Neural cell (in vitro differentiated cells): ENCODE data around the gene FOXF2. TPM values are rescaled to one million over a fixed set of nuclear protein-coding genes. Genes with fewer than 3 reads are reported as not detected.

ENCODE experiments used
- H2AFZ ChIP-seq: fragments of 200-600, 300-800 bp; sonication (generic), shearing (Covaris generic); 2 replicates; pipeline ENCODE4 v1.6.0; 2014; ENCODE audit warnings: low read depth, mild to moderate bottlenecking, antibody characterized with exemption, low read length, moderate library complexity
- H3F3A ChIP-seq: fragments of 200-600 bp; shearing (Covaris generic); 2 replicates; pipeline ENCODE4 v1.6.1; 2016; ENCODE audit warnings: mild to moderate bottlenecking, moderate library complexity, mixed read lengths, antibody characterized with exemption, low read length; ENCODE audit not compliant: insufficient read depth, poor library complexity, severe bottlenecking
- H3K27ac ChIP-seq: fragments of 200-600, 300-800 bp; sonication (generic), shearing (Covaris generic); 2 replicates; pipeline ENCODE4 v1.5.1; 2014; ENCODE audit warnings: mild to moderate bottlenecking, low read length, moderate library complexity
- H3K27me3 ChIP-seq: fragments of 300-800, 200-600 bp; sonication (generic), shearing (Covaris generic); 2 replicates; pipeline ENCODE4 v1.6.0; 2014; ENCODE audit warnings: mild to moderate bottlenecking, low read depth, low read length, moderate library complexity; ENCODE audit not compliant: insufficient read depth
- H3K36me3 ChIP-seq: fragments of 300-800, 200-600 bp; sonication (generic), shearing (Covaris generic); 2 replicates; pipeline ENCODE4 v1.5.1; 2014; ENCODE audit warnings: mild to moderate bottlenecking, antibody characterized with exemption, low read length, moderate library complexity; ENCODE audit not compliant: insufficient read depth
- H3K4me2 ChIP-seq: fragments of 300-800, 200-600 bp; sonication (generic), shearing (Covaris generic); 2 replicates; pipeline ENCODE4 v1.6.0; 2014; ENCODE audit warnings: mild to moderate bottlenecking, low read length
- H3K4me3 ChIP-seq: fragments of 300-800, 200-600 bp; sonication (generic), shearing (Covaris generic); 2 replicates; pipeline ENCODE4 v1.5.1; 2014; ENCODE audit warnings: mild to moderate bottlenecking, low read length, moderate library complexity
- H3K79me2 ChIP-seq: fragments of 200-600 bp; shearing (Covaris generic); replicated peaks from 2 replicates; pipeline ENCODE4 v1.6.0; 2014; ENCODE audit warnings: mild to moderate bottlenecking, low read length, moderate library complexity; ENCODE audit not compliant: insufficient read depth
- H3K9ac ChIP-seq: fragments of 300-800, 200-600 bp; sonication (generic), shearing (Covaris generic); 2 replicates; pipeline ENCODE4 v1.6.1; 2016; ENCODE audit warnings: mild to moderate bottlenecking, low read length, mixed read lengths
- H3K9me2 ChIP-seq: fragments of 200-600 bp; shearing (Covaris generic); 2 replicates; pipeline ENCODE4 v1.6.1; 2016; ENCODE audit warnings: mild to moderate bottlenecking, low read length, mixed read lengths; ENCODE audit not compliant: insufficient read depth
- H3K9me3 ChIP-seq: fragments of 200-600, 300-800 bp; sonication (generic), shearing (Covaris generic); 2 replicates; pipeline ENCODE4 v1.6.1; 2016; ENCODE audit warnings: mild to moderate bottlenecking, mixed run types, low read length, moderate library complexity, mixed read lengths
- H4K20me1 ChIP-seq: fragments of 200-600 bp; shearing (Covaris generic); 2 replicates; pipeline ENCODE4 v1.6.1; 2016; ENCODE audit warnings: mild to moderate bottlenecking, mixed run types; ENCODE audit not compliant: insufficient read depth
- CTCF ChIP-seq: fragments of 450-650 bp; IDR thresholded peaks from 2 replicates; pipeline ENCODE4 v1.5.1; 2014; ENCODE audit warnings: antibody characterized with exemption, mild to moderate bottlenecking, moderate library complexity; ENCODE audit not compliant: poor library complexity, severe bottlenecking
- EP300 ChIP-seq: fragments of 450-650 bp; conservative IDR thresholded peaks from 2 replicates; pipeline ENCODE4 v1.6.1; 2014; ENCODE audit warnings: antibody characterized with exemption, mild to moderate bottlenecking, moderate library complexity; ENCODE audit not compliant: poor library complexity, severe bottlenecking
- EZH2 ChIP-seq: fragments of 200-600, 300-800 bp; shearing (Covaris generic), sonication (generic); IDR thresholded peaks from 2 replicates; pipeline ENCODE4 v1.6.1; 2014; ENCODE audit warnings: antibody characterized with exemption, low read length, borderline replicate concordance, mild to moderate bottlenecking; ENCODE audit not compliant: insufficient read depth, poor library complexity, severe bottlenecking
- MXI1 ChIP-seq: fragments of 450-650 bp; conservative IDR thresholded peaks from 2 replicates; pipeline ENCODE4 v1.6.1; 2014; ENCODE audit warnings: antibody characterized with exemption, mild to moderate bottlenecking; ENCODE audit not compliant: poor library complexity, severe bottlenecking
- POLR2AphosphoS5 ChIP-seq: IDR thresholded peaks from 2 replicates; pipeline ENCODE4 v1.6.1; 2012
- RAD21 ChIP-seq: fragments of 450-650 bp; conservative IDR thresholded peaks from 2 replicates; pipeline ENCODE4 v1.6.1; 2014; ENCODE audit warnings: antibody characterized with exemption, mild to moderate bottlenecking, moderate library complexity
- REST ChIP-seq: IDR thresholded peaks from 2 replicates; pipeline ENCODE4 v1.6.1; 2012; ENCODE audit warnings: borderline replicate concordance
- SMC3 ChIP-seq: fragments of 450-650 bp; conservative IDR thresholded peaks from 2 replicates; pipeline ENCODE4 v1.6.1; 2014; ENCODE audit warnings: antibody characterized with exemption, mild to moderate bottlenecking, moderate library complexity; ENCODE audit not compliant: poor library complexity
- TAF1 ChIP-seq: IDR thresholded peaks from 2 replicates; pipeline ENCODE4 v1.6.1; 2012; ENCODE audit warnings: low read depth
- polyA plus RNA-seq: library from polyadenylated mRNA; depleted of rRNA; stranded (reverse); fragments of >200 nt; gene quantifications from 2 replicates; pipeline ENCODE4 v1.2.3, GENCODE V29; 2014

The FOXF2 gene
- polyA plus RNA-seq, 1 donor from 2014 or later, result not detected

GRCh38 chr6:1382331-1382882 lies 7.0 kb upstream of the FOXF2 start:
- Histone ChIP-seq H3K9ac (no peak overlapping the region), H3K4me2 (no peak overlapping the region), H3K36me3 (no peaks in the 10 kb centered on the region), H3K9me2 (no peaks in the 10 kb centered on the region), H3K4me3 (peak overlapping the region; percentile 56), H3K79me2 (no peaks in the 10 kb centered on the region), H3F3A (no peaks in the 10 kb centered on the region), H3K27me3 (peaks cover 99% of the 10 kb centered on the region), H3K9me3 (no peaks in the 10 kb centered on the region), H2AFZ (no peak overlapping the region), H3K27ac (no peak overlapping the region), H4K20me1 (no peaks in the 10 kb centered on the region)
- TF ChIP-seq EP300 (no peak), EZH2 (no peak), POLR2AphosphoS5 (no peak), TAF1 (no peak), MXI1 (no peak), RAD21 (no peak), REST (no peak), CTCF (no peak), SMC3 (no peak)

GRCh38 chr6:1382883-1383728 lies 6.3 kb upstream of the FOXF2 start:
- no peaks in the 10 kb centered on the region for H3K79me2 ChIP-seq
- H3K4me3 ChIP-seq, result no peak overlapping the region
- TF ChIP-seq EZH2 (peak; percentile 77), MXI1 (no peak)
- no peak overlapping the region for H3K9ac ChIP-seq
- no peak overlapping the region for H3K4me2 ChIP-seq
- H3K36me3 ChIP-seq, result no peaks in the 10 kb centered on the region
- peaks cover 99% of the 10 kb centered on the region for H3K27me3 ChIP-seq
- H3F3A ChIP-seq, result no peaks in the 10 kb centered on the region
- no peak overlapping the region for H3K27ac ChIP-seq
- no peaks in the 10 kb centered on the region for H4K20me1 ChIP-seq
- no peaks in the 10 kb centered on the region for H3K9me2 ChIP-seq
- no peak overlapping the region for H2AFZ ChIP-seq
- H3K9me3 ChIP-seq, result no peaks in the 10 kb centered on the region
